Skin epidermis (tissue), 12 donors: Measurements from ENCODE around the gene PDS5A.
"Not testable (repeated sequence)": the region's sequence is repeated elsewhere in the genome, so short reads cannot be mapped to it uniquely, and the experiment has no call there.

ENCODE experiments used
- H3K27ac ChIP-seq, 21 experiments: fragments of 200-600 bp; sonication (generic) in 11 of 21; one replicate each; pipeline ENCODE4 v1.5.0; 2020; ENCODE audit warnings: mild to moderate bottlenecking in 3 of 21, inconsistent platforms in 2 of 21, moderate library complexity in 2 of 21
- H3K4me3 ChIP-seq, 7 experiments: fragments of 200-600 bp; sonication (generic) in 2 of 7; one replicate each; pipeline ENCODE4 v1.5.0; 2020; ENCODE audit warnings: inconsistent platforms in 2 of 7, mild to moderate bottlenecking in 2 of 7, moderate library complexity in 1 of 7

Gene PDS5A

DNA sequence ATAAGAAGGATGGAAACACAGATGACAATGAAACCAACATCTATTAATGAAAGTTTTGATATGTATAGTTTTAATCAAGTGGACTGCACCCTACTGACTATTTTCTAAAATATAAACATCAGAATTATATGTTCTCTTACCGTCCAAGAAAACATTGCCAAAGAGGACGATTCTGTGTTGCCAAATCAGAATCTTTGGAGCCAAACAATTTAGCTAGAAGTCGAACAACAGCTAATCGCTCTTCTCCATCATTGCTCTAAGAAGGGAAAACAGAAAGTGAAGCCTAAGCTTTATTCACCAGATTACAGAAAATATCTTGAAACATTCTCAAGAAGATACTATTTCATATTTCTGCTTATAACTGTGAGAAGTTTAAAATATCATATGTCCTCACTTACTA lies 64.2 kb downstream of the PDS5A start:
- Histone ChIP-seq H3K4me3 (no peak overlapping the region), H3K27ac (no peak overlapping the region)

DNA sequence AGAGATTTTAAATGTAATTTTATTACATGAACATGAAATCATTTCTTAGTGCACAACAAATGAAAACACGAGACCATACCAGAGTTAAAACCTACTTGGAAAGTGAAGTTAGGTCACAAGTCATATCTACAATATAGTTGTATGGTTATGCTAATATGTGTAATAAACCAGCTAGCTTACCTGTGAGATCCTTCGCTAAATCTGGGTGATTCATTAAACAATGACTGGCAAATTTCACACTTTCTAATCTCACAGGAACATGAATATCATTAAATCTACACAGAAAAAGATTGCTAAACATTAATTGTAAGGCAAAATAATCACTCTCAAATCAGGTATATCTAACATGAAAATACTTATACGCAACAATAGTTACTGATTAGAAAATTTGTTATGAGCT lies 67.6 kb downstream of the PDS5A start:
- no peak overlapping the region for H3K27ac ChIP-seq
- H3K4me3 ChIP-seq: no peak overlapping the region

DNA sequence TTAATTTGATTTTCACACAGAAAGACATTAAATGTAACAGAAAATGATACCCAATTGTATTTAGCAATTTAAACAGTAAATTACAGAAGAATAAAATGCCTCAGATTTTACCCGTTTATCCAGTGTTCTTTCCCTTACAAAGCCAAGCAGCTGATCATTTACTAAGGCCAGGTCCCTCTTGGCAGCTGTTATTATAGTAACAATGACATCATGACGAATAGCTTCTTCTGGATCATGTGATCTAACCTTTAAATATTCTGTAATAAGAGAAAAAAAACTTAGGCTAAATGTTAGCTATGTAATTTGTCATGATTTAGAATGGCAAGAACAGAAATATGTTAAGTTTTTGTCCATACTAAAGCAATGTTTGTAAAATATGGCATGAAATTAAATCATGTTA lies 69.4 kb downstream of the PDS5A start:
- no peak overlapping the region for H3K27ac ChIP-seq

DNA sequence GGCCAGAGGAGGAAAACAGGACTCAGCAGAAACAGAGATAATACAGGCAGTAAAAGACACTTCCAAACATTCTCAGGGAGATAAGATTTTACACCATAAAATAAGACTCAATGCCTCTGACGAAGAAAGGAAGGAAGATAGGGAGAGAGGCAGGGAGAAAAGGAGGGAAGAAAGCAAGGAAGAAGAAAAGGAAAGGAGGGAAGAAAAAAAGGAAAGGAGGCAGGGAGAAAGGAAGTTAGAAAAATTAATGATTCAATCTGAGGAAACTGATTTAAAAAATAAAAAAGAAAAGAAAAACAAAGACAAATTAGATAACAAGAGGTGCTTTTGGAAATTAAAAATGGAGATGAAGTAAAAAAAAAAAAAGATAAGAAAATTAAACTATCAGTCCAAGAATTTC lies 72.1 kb downstream of the PDS5A start:
- Histone ChIP-seq H3K27ac (no peak overlapping the region), H3K4me3 (no peak overlapping the region)

More for the DNA sequence above, 69.4 kb downstream of the PDS5A start:
- no peak overlapping the region for H3K4me3 ChIP-seq

DNA sequence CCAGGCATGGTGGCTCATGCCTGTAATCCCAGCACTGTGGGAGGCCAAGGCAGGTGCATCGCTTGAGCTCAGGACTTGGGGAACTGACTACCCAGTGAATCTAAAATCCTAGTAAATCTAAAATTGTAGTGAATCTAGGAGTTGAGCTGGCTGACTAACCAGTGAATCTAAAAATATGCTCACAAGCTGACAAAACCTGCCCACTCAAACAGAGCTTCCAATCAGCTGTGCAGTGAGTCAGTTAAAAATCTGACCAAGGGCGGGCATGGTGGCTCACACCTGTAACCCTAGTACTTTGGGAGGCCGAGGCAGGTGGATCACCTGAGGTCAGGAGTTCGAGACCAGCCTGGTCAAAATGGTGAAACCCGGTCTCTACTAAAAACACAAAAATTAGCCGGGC lies 72.7 kb downstream of the PDS5A start:
- not testable (repeated sequence) for H3K4me3 ChIP-seq, H3K27ac ChIP-seq

DNA sequence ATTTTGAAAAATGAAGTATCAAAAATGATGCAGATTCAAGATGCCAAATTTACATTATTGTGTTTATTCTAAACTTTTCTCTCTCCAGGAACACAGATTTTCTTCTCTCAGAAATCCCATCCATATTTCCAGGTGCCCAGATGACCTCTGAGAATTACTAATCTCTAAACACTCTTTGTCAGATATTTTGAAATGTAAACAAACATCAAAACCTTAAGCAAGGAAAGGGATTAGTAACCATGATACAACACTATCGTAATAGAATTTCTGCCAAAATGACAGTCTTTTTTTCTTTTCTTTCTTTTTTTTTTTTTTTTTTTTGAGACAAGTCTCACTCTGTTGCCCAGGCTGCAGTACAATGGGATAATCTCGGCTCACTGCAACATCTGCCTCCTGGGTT lies 76.7 kb downstream of the PDS5A start:
- H3K27ac ChIP-seq: no peak overlapping the region
- no peak overlapping the region for H3K4me3 ChIP-seq

DNA sequence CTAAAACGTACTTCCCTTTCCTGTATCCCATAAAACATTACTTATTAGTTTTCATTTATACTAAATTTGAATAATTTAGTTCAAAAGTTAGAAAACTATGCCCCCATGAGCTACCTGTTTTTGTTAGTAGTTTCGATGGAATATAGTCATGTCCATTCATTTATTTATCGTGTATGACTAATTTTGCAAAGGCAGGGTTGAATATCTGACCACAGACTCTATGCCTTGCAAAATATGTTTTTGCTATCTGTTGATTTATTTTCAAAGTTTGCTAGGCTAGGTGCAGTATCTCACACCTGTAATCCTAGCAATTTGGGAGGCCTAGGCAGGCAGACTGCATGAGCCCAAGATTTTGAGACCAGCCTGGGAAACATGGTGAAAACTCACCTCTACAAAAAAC lies 78.4 kb downstream of the PDS5A start:
- H3K4me3 ChIP-seq: no peak overlapping the region
- no peak overlapping the region for H3K27ac ChIP-seq

DNA sequence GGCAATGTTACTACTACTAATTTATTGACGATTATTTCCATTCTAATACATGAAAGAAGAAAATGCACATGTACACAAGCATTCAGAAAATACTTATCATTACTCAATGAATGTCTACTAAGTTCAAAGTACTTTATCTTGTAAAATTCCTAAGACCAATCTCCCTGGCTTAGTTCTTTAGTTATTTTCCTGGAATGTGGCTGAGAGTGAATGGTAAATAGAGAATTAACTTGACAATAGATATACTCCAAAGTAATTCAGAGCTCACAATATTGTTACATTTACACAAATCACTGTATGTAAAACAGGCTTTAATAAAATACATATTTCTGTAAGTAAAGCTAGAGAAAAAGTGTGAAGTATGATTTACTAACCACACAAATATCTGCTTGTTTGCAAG lies 79.7 kb downstream of the PDS5A start:
- Histone ChIP-seq H3K27ac (no peak overlapping the region), H3K4me3 (no peak overlapping the region)

DNA sequence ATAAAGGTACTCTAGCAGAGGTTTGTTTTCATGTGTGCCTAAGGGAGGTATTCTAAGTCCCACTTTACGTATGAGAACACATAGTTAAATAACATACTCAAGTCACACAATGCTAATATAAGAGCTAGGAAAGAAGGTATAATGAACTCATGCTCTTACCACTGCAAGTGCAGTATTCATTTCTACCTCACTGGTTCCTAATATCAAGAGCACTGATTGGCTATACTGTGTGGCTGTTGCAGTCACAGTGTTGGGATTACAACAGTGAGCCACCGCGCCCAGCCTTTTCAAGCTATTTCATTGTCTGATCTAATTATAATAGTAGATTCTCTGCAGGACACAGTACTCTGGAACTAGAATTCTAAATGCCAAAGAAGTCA lies 84.0 kb downstream of the PDS5A start:
- Histone ChIP-seq H3K27ac (no peak overlapping the region), H3K4me3 (no peak overlapping the region)

DNA sequence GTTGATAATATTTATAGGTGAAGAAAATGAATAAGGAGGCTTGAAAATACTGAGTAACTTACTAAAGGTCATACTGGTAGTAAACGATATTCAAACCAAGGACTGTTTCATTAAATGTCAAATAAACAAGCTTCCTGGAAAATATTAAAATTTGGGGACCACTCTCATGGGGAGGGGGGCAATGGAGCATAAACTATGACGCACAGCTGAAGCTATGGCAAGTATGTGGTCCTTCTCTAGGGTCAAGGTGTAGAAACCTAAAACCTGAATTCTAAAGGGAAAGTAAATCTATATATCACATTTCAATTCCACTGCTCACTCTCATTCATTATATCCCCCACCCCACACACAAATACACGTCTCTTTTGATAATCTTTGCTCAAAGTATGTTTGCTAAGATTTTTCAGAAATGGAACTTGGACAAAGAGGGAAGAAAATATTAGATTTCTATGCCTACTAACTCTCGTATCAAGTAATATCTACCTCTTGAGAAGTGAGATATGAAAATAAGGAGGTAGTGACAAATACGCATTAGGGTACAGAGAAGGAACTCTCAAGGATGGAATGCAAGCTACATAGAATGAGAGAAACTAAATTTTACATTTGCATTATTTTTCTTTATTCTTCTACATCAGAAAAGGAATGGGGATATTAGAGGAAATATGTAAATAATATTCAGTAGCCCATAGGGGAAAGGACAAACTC lies 84.6 kb downstream of the PDS5A start:
- no peak overlapping the region for H3K4me3 ChIP-seq
- no peak overlapping the region for H3K27ac ChIP-seq

DNA sequence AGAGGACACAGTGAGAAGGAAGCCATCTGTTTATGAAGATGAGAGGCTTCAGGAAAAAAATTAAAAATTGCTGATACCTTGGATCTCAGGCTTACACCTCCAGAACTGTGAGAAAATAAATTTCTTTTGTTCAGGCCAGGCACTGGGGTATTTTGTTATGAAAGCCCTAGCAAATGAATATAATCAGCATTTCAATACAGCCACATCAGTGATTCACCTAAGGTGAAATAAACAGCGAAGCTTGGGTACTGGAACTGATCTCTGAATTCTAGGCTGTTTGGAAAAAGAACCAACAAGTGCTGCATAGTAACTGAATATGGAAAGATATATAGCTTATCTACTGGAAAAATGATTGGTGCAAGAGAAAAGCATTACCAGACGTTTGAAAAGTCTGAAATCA lies 88.5 kb downstream of the PDS5A start:
- H3K4me3 ChIP-seq: no peak overlapping the region
- no peak overlapping the region for H3K27ac ChIP-seq

DNA sequence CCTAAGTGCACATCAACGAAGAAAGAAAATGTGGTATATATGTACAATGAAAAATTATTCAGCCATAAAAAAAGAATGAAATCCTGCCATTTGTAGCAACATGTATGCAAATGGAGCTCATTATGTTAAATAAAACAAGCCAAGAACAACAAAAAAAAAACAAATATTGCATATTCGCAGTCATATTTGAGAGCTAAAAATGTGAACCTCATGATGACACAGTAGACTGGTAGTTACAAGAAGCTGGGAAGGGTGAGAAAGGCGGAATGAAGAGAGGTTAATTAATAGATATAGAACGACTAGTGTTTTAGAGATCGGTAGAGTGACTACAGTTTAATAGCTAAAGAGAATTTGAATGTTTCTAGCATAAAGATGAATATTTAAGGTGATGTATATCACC lies 89.2 kb downstream of the PDS5A start:
- H3K27ac ChIP-seq: no peak overlapping the region
- no peak overlapping the region for H3K4me3 ChIP-seq

DNA sequence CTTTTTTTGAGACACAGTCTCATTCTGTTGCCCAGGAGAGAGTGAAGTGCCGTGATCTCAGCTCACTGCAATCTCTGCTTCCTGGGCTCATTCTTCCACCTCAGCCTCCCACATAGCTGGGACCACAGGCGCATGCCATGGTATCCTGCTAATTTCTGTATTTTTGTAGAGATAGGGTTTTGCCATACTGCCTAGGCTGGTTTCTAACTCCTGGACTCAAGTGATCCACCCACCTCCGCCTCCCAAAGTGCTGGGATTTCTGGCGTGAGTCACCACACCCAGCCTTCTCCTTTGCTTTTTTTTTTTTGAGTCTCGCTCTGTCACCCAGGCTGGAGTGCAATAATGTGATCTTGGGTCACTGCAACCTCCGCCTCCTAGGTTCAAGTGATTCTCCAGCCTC lies 94.1 kb downstream of the PDS5A start:
- Histone ChIP-seq H3K27ac (no peak overlapping the region), H3K4me3 (no peak overlapping the region)

DNA sequence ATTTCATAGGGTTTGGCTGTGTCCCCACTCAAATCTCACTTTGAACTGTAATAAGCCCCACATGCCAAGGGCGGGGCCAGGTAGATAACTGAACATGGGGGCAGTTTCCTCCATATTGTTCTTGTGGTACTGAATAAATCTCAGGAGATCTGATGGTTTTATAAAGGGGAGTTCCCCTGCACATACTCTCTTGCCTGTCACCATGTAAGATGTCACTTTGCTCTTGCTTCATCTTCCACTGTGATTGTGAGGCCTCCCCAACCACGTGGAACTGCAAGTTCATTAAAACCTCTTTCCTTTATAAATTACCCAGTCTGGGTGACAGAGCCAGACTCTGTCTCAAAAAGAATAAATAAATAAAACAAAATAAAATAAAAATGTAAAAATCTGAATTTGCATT lies 95.9 kb downstream of the PDS5A start:
- H3K4me3 ChIP-seq: no peak overlapping the region
- no peak overlapping the region for H3K27ac ChIP-seq

DNA sequence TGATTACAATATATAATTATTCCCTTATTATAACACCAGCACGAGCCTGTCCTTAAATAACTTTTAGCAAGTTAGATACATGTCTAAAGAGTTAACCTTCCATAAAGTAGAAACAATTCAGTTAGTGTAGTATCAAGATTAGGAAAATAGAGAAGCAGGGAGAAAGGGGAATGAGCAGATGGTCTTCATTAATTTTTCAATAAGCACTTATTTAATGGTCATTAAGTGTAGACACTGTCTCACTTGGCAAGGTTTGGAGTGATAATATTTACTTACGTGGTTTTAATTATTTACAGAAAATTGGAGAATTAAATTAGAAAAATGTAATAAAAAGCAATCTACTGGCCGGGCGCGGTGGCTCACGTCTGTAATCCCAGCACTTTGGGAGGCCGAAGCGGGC lies 99.7 kb downstream of the PDS5A start:
- Histone ChIP-seq H3K27ac (no peak overlapping the region), H3K4me3 (no peak overlapping the region)

DNA sequence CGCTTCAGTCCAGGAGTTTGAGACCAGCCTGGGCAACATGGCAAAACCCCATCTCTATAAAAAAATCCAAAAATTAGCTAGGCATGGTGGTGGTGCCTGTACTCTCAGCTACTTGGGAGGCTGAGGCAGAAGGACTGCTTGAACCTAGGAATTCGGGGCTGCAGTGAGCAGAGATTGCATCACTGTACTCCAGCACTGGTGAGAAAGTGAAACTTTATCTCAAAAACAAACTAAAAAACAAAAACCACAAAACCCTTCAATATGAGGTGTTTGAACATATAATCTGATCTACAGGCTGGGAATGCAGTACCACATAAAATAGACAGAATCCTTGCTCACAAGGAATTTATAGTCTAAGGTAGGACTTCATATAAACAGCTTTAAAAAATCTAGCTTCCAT lies 103.9 kb downstream of the PDS5A start:
- Histone ChIP-seq H3K27ac (no peak overlapping the region), H3K4me3 (no peak overlapping the region)

DNA sequence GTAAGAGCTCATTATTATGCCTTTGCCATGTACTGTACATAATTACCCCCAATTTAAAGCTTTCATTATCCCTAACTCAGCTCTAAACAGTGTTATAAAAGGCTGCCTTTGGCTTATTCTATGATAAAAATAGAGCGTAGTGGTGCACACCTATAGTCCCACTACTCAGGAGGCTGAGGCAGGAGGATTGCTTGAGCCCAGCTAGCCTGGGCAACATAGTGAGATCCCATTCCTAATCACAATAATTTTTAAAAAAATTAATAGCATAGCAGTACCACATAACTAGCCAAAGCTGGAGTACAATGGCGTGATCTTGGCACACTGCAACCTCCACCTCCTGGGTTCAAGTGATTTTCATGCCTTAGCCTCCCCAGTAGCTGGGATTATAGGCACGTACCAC lies 112.4 kb downstream of the PDS5A start:
- Histone ChIP-seq H3K27ac (no peak overlapping the region), H3K4me3 (no peak overlapping the region)

DNA sequence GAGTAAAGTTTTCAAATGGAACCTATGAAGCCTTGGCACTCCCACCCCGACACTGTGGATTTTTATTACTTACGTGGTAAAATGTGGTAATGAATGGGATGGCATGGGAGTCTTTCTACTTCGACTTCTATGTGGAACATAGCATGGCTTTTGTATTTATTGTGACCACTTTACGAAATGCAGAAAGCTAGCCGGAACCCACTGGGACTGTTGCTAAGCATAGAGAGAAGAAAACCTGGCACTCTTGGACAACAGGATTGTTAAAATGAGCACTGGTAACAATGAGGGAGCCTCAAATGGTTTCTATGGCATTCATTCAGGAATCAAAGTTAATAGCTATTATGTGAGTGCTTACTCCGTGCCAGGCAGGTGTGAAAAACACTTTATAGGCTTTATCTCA lies 113.3 kb downstream of the PDS5A start:
- no peak overlapping the region for H3K27ac ChIP-seq
- no peak overlapping the region for H3K4me3 ChIP-seq

DNA sequence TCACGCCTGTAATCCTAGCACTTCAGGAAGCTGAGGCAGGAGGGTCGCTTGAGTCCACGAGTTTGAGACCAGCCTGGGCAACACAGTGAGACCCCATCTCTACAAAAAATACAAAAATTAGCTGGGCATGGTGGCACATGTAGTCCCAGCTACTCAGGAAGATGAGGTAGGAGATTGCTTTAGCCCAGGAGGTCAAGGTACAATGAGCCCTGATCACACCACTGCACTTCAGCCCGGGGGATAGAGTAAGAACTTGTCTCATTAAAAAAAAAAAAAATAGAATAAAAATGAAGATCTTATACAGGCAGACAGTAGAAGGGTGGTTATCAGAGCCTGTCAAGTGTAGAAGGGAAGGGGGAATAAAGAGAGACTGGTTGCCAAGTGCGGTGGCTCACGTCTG lies 116.9 kb downstream of the PDS5A start:
- Histone ChIP-seq H3K4me3 (no peak overlapping the region), H3K27ac (no peak overlapping the region)

DNA sequence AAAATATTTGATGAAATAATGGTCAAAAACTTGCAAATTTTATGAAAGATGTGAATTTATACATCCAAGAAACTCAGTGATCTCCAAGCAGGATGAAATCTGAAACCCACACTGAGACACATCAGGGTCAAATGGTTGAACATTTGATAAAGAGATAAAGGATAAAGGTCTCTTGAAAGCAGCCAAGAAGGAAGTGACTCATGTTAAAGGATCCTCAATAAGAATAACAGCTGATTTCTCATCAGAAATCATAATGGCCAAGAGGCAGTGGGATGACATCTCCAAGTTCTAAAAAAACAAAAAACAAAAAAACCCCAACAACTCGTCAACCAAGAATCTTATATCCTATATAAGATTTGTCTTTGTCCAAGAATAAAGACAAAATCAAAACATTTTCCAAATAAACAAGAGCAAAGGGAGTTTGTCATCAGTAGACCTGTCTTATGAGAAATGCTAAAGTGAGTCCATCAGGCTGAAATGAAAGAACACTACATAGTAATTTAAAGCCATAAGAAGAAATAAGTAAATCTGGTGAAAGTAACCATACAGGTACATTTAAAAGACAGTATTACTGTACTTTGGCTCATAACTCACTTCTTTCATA lies 121.7 kb downstream of the PDS5A start:
- Histone ChIP-seq H3K27ac (no peak overlapping the region), H3K4me3 (no peak overlapping the region)

DNA sequence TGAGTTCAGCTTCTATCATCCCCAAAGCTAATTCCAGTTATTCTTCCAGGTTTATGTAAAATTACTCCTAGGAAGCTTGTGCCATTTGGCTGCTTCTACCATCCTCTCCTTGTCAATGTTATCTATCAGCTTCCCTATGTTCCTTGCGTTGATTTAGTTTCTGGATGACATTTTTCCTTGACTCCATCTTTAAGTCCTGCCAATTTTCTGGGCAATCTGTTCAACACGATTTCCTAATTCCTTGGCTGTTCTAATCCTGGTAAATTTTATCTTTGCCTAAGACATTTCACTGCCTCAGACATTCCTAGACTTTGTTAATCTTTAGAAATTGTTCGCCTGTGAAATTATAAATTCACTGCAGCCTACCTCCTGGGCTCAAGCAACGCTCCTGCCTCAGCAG lies 125.1 kb downstream of the PDS5A start:
- H3K4me3 ChIP-seq: no peak overlapping the region
- no peak overlapping the region for H3K27ac ChIP-seq

DNA sequence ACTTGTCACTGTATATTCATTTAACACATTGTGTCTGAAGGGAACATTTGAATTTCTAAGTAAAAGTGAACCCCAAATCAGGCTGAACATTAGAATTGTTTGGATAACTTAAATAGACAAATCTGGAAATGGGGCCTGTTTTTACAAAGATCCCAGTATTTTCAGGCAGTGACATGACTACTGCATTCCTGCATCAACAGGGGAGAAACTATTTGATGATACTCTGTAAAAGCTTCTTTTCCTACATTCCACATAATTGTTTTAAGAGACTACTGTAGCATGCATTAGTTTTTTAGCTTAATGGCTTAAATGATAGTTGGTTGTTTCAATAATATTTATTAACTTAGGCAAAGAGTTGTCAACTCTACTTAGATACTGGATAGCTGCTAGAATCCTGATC lies 127.0 kb downstream of the PDS5A start:
- no peak overlapping the region for H3K4me3 ChIP-seq
- no peak overlapping the region for H3K27ac ChIP-seq
